GM12891 (cell line): ENCODE data around the gene CDCA3.

Source experiments
- PAX5 ChIP-seq: IDR thresholded peaks from 2 replicates; pipeline ENCODE4 v1.6.1; 2011; ENCODE audit warnings: low read length, moderate library complexity, mild to moderate bottlenecking; ENCODE audit not compliant: insufficient read depth, severe bottlenecking
- POLR2A ChIP-seq: IDR thresholded peaks from 2 replicates; pipeline ENCODE4 v1.6.1; 2011; ENCODE audit warnings: low read depth, low read length, control low read depth
- POLR2AphosphoS5 ChIP-seq: IDR thresholded peaks from 2 replicates; pipeline ENCODE4 v1.6.1; 2011; ENCODE audit warnings: low read depth, low read length, control low read depth
- POU2F2 ChIP-seq: IDR thresholded peaks from 2 replicates; pipeline ENCODE4 v1.6.1; 2011; ENCODE audit warnings: low read depth, mild to moderate bottlenecking, control low read depth, low read length, moderate library complexity
- TAF1 ChIP-seq: IDR thresholded peaks from 2 replicates; pipeline ENCODE4 v1.6.1; 2011; ENCODE audit warnings: low read depth, low read length, control low read depth

GRCh38 chr12:6872073-6873048 lies 21.3 kb upstream of the CDCA3 start:
- TF ChIP-seq POLR2AphosphoS5 (no peak), POLR2A (0 out of 2 replicates have a peak, but pooled peaks have one; percentile 24), TAF1 (no peak), POU2F2 (no peak; the same call in 1 of the 2 replicates), PAX5 (no peak)
